GM19455 (cell line): Measurements from ENCODE around the gene SPINT2.
"Not testable (repeated sequence)": the region's sequence is repeated elsewhere in the genome, so short reads cannot be mapped to it uniquely, and the experiment has no call there.

Experiments used
- ATAC-seq: cut with Tn5 transposase; IDR thresholded peaks from one replicate; pipeline ENCODE4 v1.9.1; 2021; ENCODE audit not compliant: unreplicated experiment

The SPINT2 gene

GRCh38 chr19:38234615-38235014 lies 29.8 kb upstream of the SPINT2 start:
- ATAC-seq, result no peak

GRCh38 chr19:38239816-38240215 lies 24.6 kb upstream of the SPINT2 start:
- ATAC-seq, result no peak

- ATAC-seq, result no peak
Measured at GRCh38 chr19:38243279-38243673, 21.1 kb upstream of the SPINT2 start.

- no peak for ATAC-seq
Measured at GRCh38 chr19:38245826-38246498, 18.4 kb upstream of the SPINT2 start.

GRCh38 chr19:38247126-38247525 lies 17.2 kb upstream of the SPINT2 start:
- no peak for ATAC-seq

- ATAC-seq, result no peak
Measured at GRCh38 chr19:38247734-38248268, 16.6 kb upstream of the SPINT2 start.

- ATAC-seq, result no peak
Measured at GRCh38 chr19:38248421-38248820, 16.0 kb upstream of the SPINT2 start.

- ATAC-seq, result no peak
Measured at GRCh38 chr19:38250428-38250820, 13.9 kb upstream of the SPINT2 start.

- no peak for ATAC-seq
Measured at GRCh38 chr19:38250821-38251563, 13.4 kb upstream of the SPINT2 start.

- no peak for ATAC-seq
Measured at GRCh38 chr19:38251564-38252051, 12.8 kb upstream of the SPINT2 start.

- no peak for ATAC-seq
Measured at GRCh38 chr19:38252385-38252784, 12.0 kb upstream of the SPINT2 start.

- ATAC-seq, result no peak
Measured at GRCh38 chr19:38252941-38253691, 11.3 kb upstream of the SPINT2 start.

- ATAC-seq, result no peak
Measured at GRCh38 chr19:38253788-38254187, 10.6 kb upstream of the SPINT2 start.

GRCh38 chr19:38255383-38256014 lies 8.9 kb upstream of the SPINT2 start:
- ATAC-seq, result no peak

GRCh38 chr19:38261942-38262341 lies 2.4 kb upstream of the SPINT2 start:
- ATAC-seq, result not testable (repeated sequence)

GRCh38 chr19:38262585-38263268 lies 1.6 kb upstream of the SPINT2 start:
- no peak for ATAC-seq

GRCh38 chr19:38263689-38264485 lies 486 bp upstream of the SPINT2 start:
- ATAC-seq, result peak; percentile 63

- no peak for ATAC-seq
Measured at GRCh38 chr19:38265213-38265861, 964 bp downstream of the SPINT2 start.

- ATAC-seq, result no peak
Measured at GRCh38 chr19:38265921-38266429, 1.6 kb downstream of the SPINT2 start.
